ENCODE results near the gene MTMR3.
"Not testable (repeated sequence)": the region's sequence is repeated elsewhere in the genome, so short reads cannot be mapped to it uniquely, and the experiment has no call there.

Gene MTMR3

DNA sequence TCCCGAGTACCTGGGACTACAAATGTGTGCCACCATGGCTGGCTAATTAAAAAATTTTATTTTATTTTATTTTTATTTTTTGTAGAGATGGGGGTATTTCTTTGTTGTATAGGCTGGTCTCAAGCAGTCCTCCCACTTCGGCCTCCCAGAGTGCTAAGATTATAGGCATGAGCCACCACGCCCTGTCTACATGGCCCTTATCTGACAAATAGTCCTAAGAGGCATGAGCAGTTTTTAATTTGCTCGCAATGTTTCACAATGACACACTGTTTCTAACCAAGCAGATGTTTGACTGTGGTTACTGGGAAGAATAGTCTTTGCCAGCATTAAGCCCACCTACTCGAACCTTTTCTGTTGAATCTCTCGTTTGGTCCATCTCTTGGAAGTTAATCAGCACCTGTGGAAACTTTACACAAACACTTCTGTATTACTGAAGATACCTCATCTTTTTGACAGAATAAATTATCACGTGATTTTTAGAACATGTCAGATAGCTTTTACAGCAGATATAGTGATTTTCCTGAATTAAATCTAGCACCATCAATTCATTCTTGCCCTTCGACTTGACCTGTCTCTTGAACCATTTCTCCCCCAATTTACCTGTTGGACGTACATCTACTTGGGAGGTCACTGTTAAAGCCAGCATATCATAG lies 71.4 kb downstream of the MTMR3 start:
- H3K9me3 ChIP-seq (ENCODE audit: control insufficient read depth, low read length), result no peaks in the 10 kb centered on the region
- 94 to 96% methylated on average over 8 to 9 of the region's 9 CpGs for WGBS, 2 experiments
- no peaks in the 10 kb centered on the region for H3K27me3 ChIP-seq (ENCODE audit: control insufficient read depth, insufficient read depth, low read length, poor library complexity, severe bottlenecking)
- H3K4me3 ChIP-seq (ENCODE audit: insufficient read depth, low read depth, low read length), result no peak overlapping the region
- H3K27ac ChIP-seq (ENCODE audit: insufficient read depth, low read depth, low read length, poor library complexity, severe bottlenecking), result no peak overlapping the region
- no peaks in the 10 kb centered on the region for H3K4me1 ChIP-seq (ENCODE audit: control insufficient read depth, insufficient read depth, low read length)
- H3K36me3 ChIP-seq (ENCODE audit: control insufficient read depth, insufficient read depth, low read length), result no peaks in the 10 kb centered on the region

DNA sequence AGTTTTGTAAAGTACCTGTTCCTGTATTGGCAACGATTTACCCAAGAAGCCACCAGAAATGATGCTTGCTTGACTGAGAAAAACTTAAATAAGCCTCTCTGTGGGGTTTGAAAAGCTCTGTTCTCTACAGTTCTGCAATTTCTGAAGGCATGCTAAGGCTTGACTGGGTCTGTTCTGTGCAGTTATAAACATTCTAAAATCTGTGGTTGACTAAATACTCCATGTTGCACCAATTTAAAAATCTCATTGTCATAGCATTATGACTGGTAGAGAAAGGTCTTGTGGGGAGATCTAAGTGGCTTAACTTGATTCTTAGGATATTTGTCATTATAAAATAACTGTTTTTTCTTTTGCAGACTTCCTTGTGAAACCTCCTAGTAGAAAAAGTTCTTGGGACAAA lies 73.7 kb downstream of the MTMR3 start:
- WGBS, 2 experiments, result 95 to 100% methylated on average over 1 of the region's 1 CpG
- H3K27me3 ChIP-seq (ENCODE audit: control insufficient read depth, insufficient read depth, low read length, poor library complexity, severe bottlenecking), result no peaks in the 10 kb centered on the region
- H3K36me3 ChIP-seq (ENCODE audit: control insufficient read depth, insufficient read depth, low read length), result no peaks in the 10 kb centered on the region
- H3K4me1 ChIP-seq (ENCODE audit: control insufficient read depth, insufficient read depth, low read length), result no peaks in the 10 kb centered on the region
- H3K9me3 ChIP-seq (ENCODE audit: control insufficient read depth, low read length), result no peaks in the 10 kb centered on the region
- no peak overlapping the region for H3K27ac ChIP-seq (ENCODE audit: insufficient read depth, low read depth, low read length, poor library complexity, severe bottlenecking)
- H3K4me3 ChIP-seq (ENCODE audit: insufficient read depth, low read depth, low read length), result no peak overlapping the region

DNA sequence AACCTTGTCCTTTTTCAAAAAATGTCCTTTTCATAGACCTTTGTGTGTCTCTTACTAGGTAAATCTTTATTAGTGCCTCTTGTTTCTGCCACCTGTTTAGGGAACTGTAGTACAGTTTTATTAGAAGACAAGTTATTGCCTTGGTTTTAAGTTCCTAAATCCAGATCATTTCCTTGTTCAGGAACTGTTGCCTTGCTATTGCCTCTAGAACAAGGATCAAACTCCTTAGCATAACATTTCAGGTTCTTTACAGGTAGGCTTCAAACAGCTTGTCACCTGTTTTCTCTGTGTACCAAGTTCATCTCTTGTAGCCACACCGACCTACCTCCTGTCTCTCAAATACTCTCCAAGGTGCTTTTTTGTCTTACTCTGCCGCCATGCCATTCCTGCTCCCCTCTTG lies 75.2 kb downstream of the MTMR3 start:
- Histone ChIP-seq H3K9me3 (ENCODE audit: control insufficient read depth, low read length) (no peaks in the 10 kb centered on the region), H3K4me1 (ENCODE audit: control insufficient read depth, insufficient read depth, low read length) (no peaks in the 10 kb centered on the region), H3K27ac (ENCODE audit: insufficient read depth, low read depth, low read length, poor library complexity, severe bottlenecking) (no peak overlapping the region), H3K27me3 (ENCODE audit: control insufficient read depth, insufficient read depth, low read length, poor library complexity, severe bottlenecking) (no peaks in the 10 kb centered on the region), H3K36me3 (ENCODE audit: control insufficient read depth, insufficient read depth, low read length) (no peaks in the 10 kb centered on the region), H3K4me3 (ENCODE audit: insufficient read depth, low read depth, low read length) (no peak overlapping the region)
- 91 to 94% methylated on average over 2 of the region's 2 CpGs for WGBS, 2 experiments

DNA sequence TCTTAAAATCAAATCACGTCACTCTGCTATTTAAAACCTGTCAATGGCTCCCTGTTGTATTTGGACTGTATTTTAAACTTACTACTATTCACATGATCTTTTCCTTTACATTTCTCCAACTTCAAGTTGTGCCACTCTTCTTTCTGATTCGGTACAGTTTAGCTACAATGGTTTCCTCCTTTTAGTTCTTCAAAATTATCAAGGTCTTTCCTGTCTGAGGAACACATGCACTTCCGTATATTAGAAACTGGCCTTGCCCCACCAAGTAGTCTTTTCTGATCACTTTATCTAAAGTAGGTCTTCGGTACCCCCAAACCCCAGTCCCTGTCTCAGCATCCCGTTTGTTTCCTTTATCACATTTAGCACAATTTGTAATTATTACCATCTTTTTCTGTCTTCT lies 81.8 kb downstream of the MTMR3 start:
- H3K27ac ChIP-seq (ENCODE audit: insufficient read depth, low read depth, low read length, poor library complexity, severe bottlenecking), result no peak overlapping the region
- H3K9me3 ChIP-seq (ENCODE audit: control insufficient read depth, low read length), result no peaks in the 10 kb centered on the region
- 80 to 86% methylated on average over 4 to 5 of the region's 5 CpGs for WGBS, 2 experiments
- no peak overlapping the region for H3K4me3 ChIP-seq (ENCODE audit: insufficient read depth, low read depth, low read length)
- no peaks in the 10 kb centered on the region for H3K4me1 ChIP-seq (ENCODE audit: control insufficient read depth, insufficient read depth, low read length)
- no peaks in the 10 kb centered on the region for H3K27me3 ChIP-seq (ENCODE audit: control insufficient read depth, insufficient read depth, low read length, poor library complexity, severe bottlenecking)
- H3K36me3 ChIP-seq (ENCODE audit: control insufficient read depth, insufficient read depth, low read length), result no peaks in the 10 kb centered on the region

DNA sequence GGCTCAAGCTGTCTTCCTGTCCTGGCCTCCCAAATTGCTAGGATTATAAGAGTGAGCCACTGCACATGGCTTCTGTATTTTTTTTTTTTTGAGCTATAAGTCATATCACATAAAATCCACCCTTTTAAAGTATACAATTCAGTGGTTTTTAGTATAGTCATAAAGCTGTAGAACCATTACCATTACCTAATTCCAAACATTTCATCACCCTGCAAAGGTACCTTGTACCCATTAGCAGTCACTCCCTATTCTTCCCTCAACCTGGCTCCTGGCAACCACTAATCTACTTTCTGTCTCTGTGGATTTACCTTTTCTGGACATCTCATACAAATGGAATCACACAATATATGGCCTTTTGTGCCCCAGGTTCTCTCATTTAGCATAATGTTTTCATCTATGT lies 84.5 kb downstream of the MTMR3 start:
- H3K27me3 ChIP-seq (ENCODE audit: control insufficient read depth, insufficient read depth, low read length, poor library complexity, severe bottlenecking), result no peaks in the 10 kb centered on the region
- H3K27ac ChIP-seq (ENCODE audit: insufficient read depth, low read depth, low read length, poor library complexity, severe bottlenecking), result no peak overlapping the region
- H3K4me1 ChIP-seq (ENCODE audit: control insufficient read depth, insufficient read depth, low read length), result no peaks in the 10 kb centered on the region
- H3K4me3 ChIP-seq (ENCODE audit: insufficient read depth, low read depth, low read length), result no peak overlapping the region
- H3K36me3 ChIP-seq (ENCODE audit: control insufficient read depth, insufficient read depth, low read length), result no peaks in the 10 kb centered on the region
- no peaks in the 10 kb centered on the region for H3K9me3 ChIP-seq (ENCODE audit: control insufficient read depth, low read length)

DNA sequence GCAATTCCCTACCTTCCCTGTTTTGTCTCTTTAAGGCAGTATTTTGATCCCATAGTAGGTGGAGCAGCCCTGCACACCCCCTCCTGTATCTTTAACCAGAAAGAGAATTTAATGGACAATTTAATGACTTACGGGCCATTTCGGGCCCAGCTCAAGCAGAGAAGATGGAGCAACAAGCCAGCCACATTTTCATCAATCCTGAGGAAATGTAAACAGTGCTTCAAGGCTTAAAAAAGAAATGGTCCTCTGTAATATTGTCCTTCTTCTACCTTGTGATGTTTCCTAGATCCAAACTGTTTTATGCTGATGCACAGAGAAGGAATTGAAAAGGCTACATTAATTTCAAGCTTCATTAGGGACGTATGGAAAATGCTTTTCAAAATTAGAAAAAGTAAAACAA lies 88.6 kb downstream of the MTMR3 start:
- no peaks in the 10 kb centered on the region for H3K27me3 ChIP-seq (ENCODE audit: control insufficient read depth, insufficient read depth, low read length, poor library complexity, severe bottlenecking)
- H3K4me3 ChIP-seq (ENCODE audit: insufficient read depth, low read depth, low read length), result no peak overlapping the region
- no peaks in the 10 kb centered on the region for H3K36me3 ChIP-seq (ENCODE audit: control insufficient read depth, insufficient read depth, low read length)
- WGBS, 2 experiments, result 89 to 100% methylated on average over 3 of the region's 3 CpGs
- H3K9me3 ChIP-seq (ENCODE audit: control insufficient read depth, low read length), result no peaks in the 10 kb centered on the region
- H3K27ac ChIP-seq (ENCODE audit: insufficient read depth, low read depth, low read length, poor library complexity, severe bottlenecking), result no peak overlapping the region
- no peaks in the 10 kb centered on the region for H3K4me1 ChIP-seq (ENCODE audit: control insufficient read depth, insufficient read depth, low read length)

DNA sequence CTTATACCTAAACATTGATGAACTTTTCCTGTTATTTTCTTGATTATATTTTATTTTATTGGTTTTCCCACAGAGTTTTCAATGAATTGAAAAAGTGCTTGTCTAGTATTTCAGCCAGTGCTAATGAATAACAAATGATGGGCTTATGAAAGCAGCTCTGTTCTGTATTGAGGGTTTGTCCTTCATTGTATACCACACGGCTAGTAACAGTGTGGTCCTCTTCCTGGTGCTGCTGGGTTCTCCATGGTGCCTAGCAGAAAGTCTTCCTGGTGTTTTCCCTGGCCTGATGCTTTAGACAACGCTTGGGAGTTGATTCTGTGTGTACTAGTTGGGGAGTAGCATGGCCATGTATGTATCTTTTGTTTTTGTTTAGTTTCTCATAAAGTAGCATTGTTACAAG lies 89.1 kb downstream of the MTMR3 start:
- Histone ChIP-seq H3K4me3 (ENCODE audit: insufficient read depth, low read depth, low read length) (no peak overlapping the region), H3K9me3 (ENCODE audit: control insufficient read depth, low read length) (no peaks in the 10 kb centered on the region), H3K36me3 (ENCODE audit: control insufficient read depth, insufficient read depth, low read length) (no peaks in the 10 kb centered on the region), H3K27ac (ENCODE audit: insufficient read depth, low read depth, low read length, poor library complexity, severe bottlenecking) (no peak overlapping the region), H3K27me3 (ENCODE audit: control insufficient read depth, insufficient read depth, low read length, poor library complexity, severe bottlenecking) (no peaks in the 10 kb centered on the region), H3K4me1 (ENCODE audit: control insufficient read depth, insufficient read depth, low read length) (no peaks in the 10 kb centered on the region)
- WGBS, 2 experiments, result 89 to 90% methylated on average over 2 of the region's 2 CpGs

DNA sequence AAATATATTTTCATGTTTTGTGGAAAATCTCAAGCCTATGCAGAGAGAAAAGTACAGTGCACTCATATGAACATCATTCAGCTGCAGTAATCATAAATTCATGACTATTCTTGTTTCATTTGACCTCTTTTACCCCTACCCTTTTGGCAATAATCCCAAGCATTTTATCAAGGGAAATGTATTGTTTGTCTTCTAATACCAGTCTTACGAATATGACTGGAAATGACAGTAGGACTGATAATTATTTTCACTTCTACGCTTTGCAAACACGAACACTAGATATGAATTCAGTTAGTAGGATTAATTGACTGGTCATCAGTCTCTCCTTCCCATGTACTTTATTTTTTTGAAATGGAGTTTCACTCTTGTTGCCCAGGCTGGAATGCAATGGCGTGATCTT lies 90.3 kb downstream of the MTMR3 start:
- 98 to 99% methylated on average over 4 of the region's 4 CpGs for WGBS, 2 experiments
- H3K27ac ChIP-seq (ENCODE audit: insufficient read depth, low read depth, low read length, poor library complexity, severe bottlenecking), result no peak overlapping the region
- no peaks in the 10 kb centered on the region for H3K4me1 ChIP-seq (ENCODE audit: control insufficient read depth, insufficient read depth, low read length)
- no peaks in the 10 kb centered on the region for H3K27me3 ChIP-seq (ENCODE audit: control insufficient read depth, insufficient read depth, low read length, poor library complexity, severe bottlenecking)
- no peaks in the 10 kb centered on the region for H3K36me3 ChIP-seq (ENCODE audit: control insufficient read depth, insufficient read depth, low read length)
- H3K9me3 ChIP-seq (ENCODE audit: control insufficient read depth, low read length), result no peaks in the 10 kb centered on the region
- no peak overlapping the region for H3K4me3 ChIP-seq (ENCODE audit: insufficient read depth, low read depth, low read length)

DNA sequence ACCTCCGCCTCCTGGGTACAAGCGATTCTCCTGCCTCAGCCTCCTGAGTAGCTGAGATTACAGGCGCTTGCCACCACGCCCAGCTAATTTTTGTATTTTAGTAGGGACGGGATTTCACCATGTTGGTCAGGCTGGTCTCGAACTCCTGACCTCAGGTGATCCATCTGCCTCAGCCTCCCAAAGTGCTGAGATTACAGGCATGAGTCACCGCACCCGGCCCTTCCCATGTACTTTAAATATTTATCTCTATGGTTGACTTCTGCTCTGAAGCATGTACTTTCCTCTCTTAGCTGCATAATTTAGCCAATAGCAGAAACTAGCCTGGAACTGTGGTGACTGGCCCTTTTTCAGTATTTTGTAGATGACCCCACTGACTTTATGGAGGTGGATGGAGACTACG lies 90.7 kb downstream of the MTMR3 start:
- not testable (repeated sequence) for H3K27me3 ChIP-seq (ENCODE audit: control insufficient read depth, insufficient read depth, low read length, poor library complexity, severe bottlenecking); H3K9me3 ChIP-seq (ENCODE audit: control insufficient read depth, low read length); H3K27ac ChIP-seq (ENCODE audit: insufficient read depth, low read depth, low read length, poor library complexity, severe bottlenecking); H3K4me1 ChIP-seq (ENCODE audit: control insufficient read depth, insufficient read depth, low read length); H3K4me3 ChIP-seq (ENCODE audit: insufficient read depth, low read depth, low read length); H3K36me3 ChIP-seq (ENCODE audit: control insufficient read depth, insufficient read depth, low read length)
- WGBS, 2 experiments, result 91 to 95% methylated on average over 9 of the region's 9 CpGs

DNA sequence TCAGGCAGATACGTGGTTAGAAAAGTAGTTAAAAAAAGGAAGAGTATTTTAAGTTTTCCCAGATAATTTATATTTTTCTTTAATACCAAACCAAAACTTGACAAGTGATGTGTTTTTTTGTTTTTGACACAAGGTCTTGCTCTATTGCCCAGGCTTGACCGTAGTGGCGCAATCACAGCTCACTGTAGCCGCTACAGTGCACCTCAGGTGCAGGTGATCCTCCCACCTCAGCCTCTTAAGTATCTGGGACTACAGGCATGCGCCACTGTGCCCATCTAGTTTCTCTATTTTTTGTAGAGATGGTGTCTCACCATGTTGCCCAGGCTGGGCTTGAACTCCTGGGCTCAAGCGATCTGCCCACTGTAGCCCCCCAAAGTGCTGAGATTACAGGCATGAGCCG lies 92.5 kb downstream of the MTMR3 start:
- no peaks in the 10 kb centered on the region for H3K9me3 ChIP-seq (ENCODE audit: control insufficient read depth, low read length)
- WGBS, 2 experiments, result 85 to 88% methylated on average over 6 to 7 of the region's 7 CpGs
- no peak overlapping the region for H3K4me3 ChIP-seq (ENCODE audit: insufficient read depth, low read depth, low read length)
- no peaks in the 10 kb centered on the region for H3K27me3 ChIP-seq (ENCODE audit: control insufficient read depth, insufficient read depth, low read length, poor library complexity, severe bottlenecking)
- H3K36me3 ChIP-seq (ENCODE audit: control insufficient read depth, insufficient read depth, low read length), result no peaks in the 10 kb centered on the region
- H3K27ac ChIP-seq (ENCODE audit: insufficient read depth, low read depth, low read length, poor library complexity, severe bottlenecking), result no peak overlapping the region
- H3K4me1 ChIP-seq (ENCODE audit: control insufficient read depth, insufficient read depth, low read length), result no peaks in the 10 kb centered on the region

DNA sequence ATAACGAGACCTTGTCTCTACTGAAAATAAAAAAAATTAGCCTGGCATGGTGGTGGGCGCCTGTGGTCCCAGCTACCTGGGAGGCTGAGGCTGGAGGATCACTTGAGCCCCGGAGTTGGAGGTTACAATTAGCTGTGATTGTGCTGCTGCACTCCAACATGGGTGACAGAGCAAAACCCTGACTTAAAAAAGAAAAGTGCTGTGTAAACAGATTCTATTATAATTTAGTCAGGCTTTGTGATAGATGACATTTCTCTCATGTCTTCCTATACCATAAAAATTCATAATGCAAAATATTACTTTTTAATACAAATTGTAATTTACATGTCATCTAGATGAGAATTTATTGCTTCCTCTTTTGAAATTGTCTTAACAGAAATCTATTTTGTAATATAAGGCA lies 94.1 kb downstream of the MTMR3 start:
- no peaks in the 10 kb centered on the region for H3K27me3 ChIP-seq (ENCODE audit: control insufficient read depth, insufficient read depth, low read length, poor library complexity, severe bottlenecking)
- H3K4me1 ChIP-seq (ENCODE audit: control insufficient read depth, insufficient read depth, low read length), result no peaks in the 10 kb centered on the region
- no peak overlapping the region for H3K4me3 ChIP-seq (ENCODE audit: insufficient read depth, low read depth, low read length)
- no peaks in the 10 kb centered on the region for H3K36me3 ChIP-seq (ENCODE audit: control insufficient read depth, insufficient read depth, low read length)
- H3K27ac ChIP-seq (ENCODE audit: insufficient read depth, low read depth, low read length, poor library complexity, severe bottlenecking), result no peak overlapping the region
- 89 to 99% methylated on average over 3 of the region's 3 CpGs for WGBS, 2 experiments
- H3K9me3 ChIP-seq (ENCODE audit: control insufficient read depth, low read length), result no peaks in the 10 kb centered on the region
